SK-N-SH treated with all-trans-retinoic acid at 6 μM for 48 hours (cell line): ENCODE measurements around the gene RAB33B.

Source experiments
- ARNTL ChIP-seq: fragments of 450-650 bp; formaldehyde crosslinking; IDR thresholded peaks from 2 replicates; pipeline ENCODE4 v1.5.0; 2020; ENCODE audit warnings: low read depth, mild to moderate bottlenecking, moderate library complexity, borderline replicate concordance
- BACH2 ChIP-seq: fragments of 250-450 bp; sonication (Bioruptor Pico); IDR thresholded peaks from 2 replicates; pipeline ENCODE4 v1.9.0; 2021; ENCODE audit warnings: mild to moderate bottlenecking, borderline replicate concordance
- CSDC2 ChIP-seq: fragments of 250-450 bp; sonication (Bioruptor Pico); IDR thresholded peaks from 2 replicates; pipeline ENCODE4 v1.5.0; 2020; ENCODE audit warnings: mild to moderate bottlenecking, moderate library complexity
- ISL1 ChIP-seq: fragments of 250-450 bp; sonication (Bioruptor Pico); IDR thresholded peaks from 2 replicates; pipeline ENCODE4 v2.1.2; 2022; ENCODE audit warnings: mild to moderate bottlenecking, moderate library complexity
- RARB ChIP-seq: fragments of 250-450 bp; sonication (Bioruptor Pico); IDR thresholded peaks from 2 replicates; pipeline ENCODE4 v1.8.0; 2021; ENCODE audit warnings: mild to moderate bottlenecking, moderate library complexity
- ZFP3 ChIP-seq: fragments of 250-450 bp; sonication (Bioruptor Pico); IDR thresholded peaks from 2 replicates; pipeline ENCODE4 v1.5.0; 2020; ENCODE audit warnings: mild to moderate bottlenecking, moderate library complexity
- TF ChIP-seq, protein P1 (sequence below): fragments of 250-450 bp; sonication (Bioruptor Pico); IDR thresholded peaks from 2 replicates; pipeline ENCODE4 v1.8.0; 2020; ENCODE audit warnings: mild to moderate bottlenecking, moderate library complexity, borderline replicate concordance
- TF ChIP-seq, protein P2 (sequence below): fragments of 250-450 bp; sonication (Bioruptor Pico); IDR thresholded peaks from 2 replicates; pipeline ENCODE4 v1.8.0; 2021; ENCODE audit warnings: low read depth, mild to moderate bottlenecking, moderate library complexity, borderline replicate concordance

DNA sequence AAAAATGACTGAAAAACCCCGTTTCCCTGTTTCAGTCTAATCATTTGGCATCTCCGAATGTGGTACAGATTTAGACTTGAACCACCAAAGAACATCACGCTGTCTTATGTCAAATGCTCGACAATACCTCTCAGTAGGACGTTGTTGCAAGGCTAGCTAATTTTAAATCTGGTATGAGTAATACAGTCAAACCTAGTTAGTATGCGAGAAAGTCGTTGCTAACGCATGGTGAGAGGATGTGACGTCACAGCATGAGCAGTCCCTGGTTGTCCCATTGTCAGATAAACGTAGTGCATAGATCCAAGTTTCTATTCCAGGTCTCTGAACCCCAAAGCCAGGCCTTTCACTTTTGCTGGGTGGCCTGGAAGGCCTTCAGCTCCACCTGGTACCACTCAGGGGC lies 57.4 kb downstream of the RAB33B start:
- TF ChIP-seq, protein P1, sequence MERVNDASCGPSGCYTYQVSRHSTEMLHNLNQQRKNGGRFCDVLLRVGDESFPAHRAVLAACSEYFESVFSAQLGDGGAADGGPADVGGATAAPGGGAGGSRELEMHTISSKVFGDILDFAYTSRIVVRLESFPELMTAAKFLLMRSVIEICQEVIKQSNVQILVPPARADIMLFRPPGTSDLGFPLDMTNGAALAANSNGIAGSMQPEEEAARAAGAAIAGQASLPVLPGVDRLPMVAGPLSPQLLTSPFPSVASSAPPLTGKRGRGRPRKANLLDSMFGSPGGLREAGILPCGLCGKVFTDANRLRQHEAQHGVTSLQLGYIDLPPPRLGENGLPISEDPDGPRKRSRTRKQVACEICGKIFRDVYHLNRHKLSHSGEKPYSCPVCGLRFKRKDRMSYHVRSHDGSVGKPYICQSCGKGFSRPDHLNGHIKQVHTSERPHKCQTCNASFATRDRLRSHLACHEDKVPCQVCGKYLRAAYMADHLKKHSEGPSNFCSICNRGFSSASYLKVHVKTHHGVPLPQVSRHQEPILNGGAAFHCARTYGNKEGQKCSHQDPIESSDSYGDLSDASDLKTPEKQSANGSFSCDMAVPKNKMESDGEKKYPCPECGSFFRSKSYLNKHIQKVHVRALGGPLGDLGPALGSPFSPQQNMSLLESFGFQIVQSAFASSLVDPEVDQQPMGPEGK: no peak
- no peak for TF ChIP-seq ARNTL (CRISPR knock-in tag)
- no peak for TF ChIP-seq RARB
- no peak for TF ChIP-seq ISL1 (CRISPR knock-in tag)
- no peak for TF ChIP-seq ZFP3 (CRISPR knock-in tag)
- no peak for TF ChIP-seq BACH2 (CRISPR knock-in tag)
- TF ChIP-seq, protein P2, sequence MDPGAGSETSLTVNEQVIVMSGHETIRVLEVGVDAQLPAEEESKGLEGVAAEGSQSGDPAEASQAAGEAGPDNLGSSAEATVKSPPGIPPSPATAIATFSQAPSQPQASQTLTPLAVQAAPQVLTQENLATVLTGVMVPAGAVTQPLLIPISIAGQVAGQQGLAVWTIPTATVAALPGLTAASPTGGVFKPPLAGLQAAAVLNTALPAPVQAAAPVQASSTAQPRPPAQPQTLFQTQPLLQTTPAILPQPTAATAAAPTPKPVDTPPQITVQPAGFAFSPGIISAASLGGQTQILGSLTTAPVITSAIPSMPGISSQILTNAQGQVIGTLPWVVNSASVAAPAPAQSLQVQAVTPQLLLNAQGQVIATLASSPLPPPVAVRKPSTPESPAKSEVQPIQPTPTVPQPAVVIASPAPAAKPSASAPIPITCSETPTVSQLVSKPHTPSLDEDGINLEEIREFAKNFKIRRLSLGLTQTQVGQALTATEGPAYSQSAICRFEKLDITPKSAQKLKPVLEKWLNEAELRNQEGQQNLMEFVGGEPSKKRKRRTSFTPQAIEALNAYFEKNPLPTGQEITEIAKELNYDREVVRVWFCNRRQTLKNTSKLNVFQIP (CRISPR knock-in tag): no peak
- TF ChIP-seq CSDC2 (CRISPR knock-in tag): no peak
